Measurements from ENCODE around the gene GRWD1.
A peak's percentile ranks its signal among the peaks of the same experiment; 100 is the strongest.

Gene GRWD1

GRCh38 chr19:48397263-48398101, 48.3 kb upstream of the GRWD1 start:
- Histone ChIP-seq H3K36me3 (ENCODE audit: control insufficient read depth in 2 of 2, insufficient read depth in 1 of 2, low read length in 2 of 2) (no peaks in the 10 kb centered on the region), H3K9me3 (ENCODE audit: control insufficient read depth, insufficient read depth, low read depth, low read length) (no peaks in the 10 kb centered on the region), H3K27ac (ENCODE audit: extremely low read depth, low read depth, low read length) (no peak overlapping the region), H3K4me3 (ENCODE audit: low read depth, low read length) (no peak overlapping the region), H3K4me1 (ENCODE audit: control insufficient read depth, insufficient read depth, low read length) (peaks cover 12% of the 10 kb centered on the region)
- ChIA-PET CTCF (no interaction called here), POLR2A (no interaction called here)
- TF ChIP-seq ZBTB11 (tag by site-specific recombination; conservative IDR thresholded peaks at IDR 0.05; ENCODE audit: low read depth) (peak; percentile 21; the same call in 1 of the 2 replicates), ZNF138 (tag by site-specific recombination; IDR thresholded peaks at IDR 0.05; ENCODE audit: borderline replicate concordance) (no peak), ZBTB26 (tag by site-specific recombination; optimal IDR thresholded peaks at IDR 0.05) (no peak), ZBTB44 (tag by site-specific recombination; IDR thresholded peaks at IDR 0.05) (no peak), ZNF302 (tag by site-specific recombination; IDR thresholded peaks at IDR 0.05; ENCODE audit: low read depth) (no peak), ZNF571 (tag by site-specific recombination; IDR thresholded peaks at IDR 0.05) (no peak), PRDM6 (tag by site-specific recombination; IDR thresholded peaks at IDR 0.05) (no peak), ZNF513 (tag by site-specific recombination; IDR thresholded peaks at IDR 0.05) (no peak), ZNF223 (tag by site-specific recombination; IDR thresholded peaks at IDR 0.05) (no peak), TCF7L2 (IDR thresholded peaks at IDR 0.05; ENCODE audit: borderline replicate concordance, low read depth, low read length) (no peak), ZNF174 (tag by site-specific recombination; IDR thresholded peaks at IDR 0.05) (no peak), ZNF132 (tag by site-specific recombination; IDR thresholded peaks at IDR 0.05; ENCODE audit: borderline replicate concordance) (no peak), ZNF10 (tag by site-specific recombination; IDR thresholded peaks at IDR 0.05) (no peak), MEIS1 (CRISPR knock-in tag; IDR thresholded peaks at IDR 0.05; ENCODE audit: borderline replicate concordance) (no peak), ZNF157 (tag by site-specific recombination; IDR thresholded peaks at IDR 0.05) (peak; percentile 25; the same call in 1 of the 2 replicates), PATZ1 (tag by site-specific recombination; IDR thresholded peaks at IDR 0.05) (no peak; the same call in none of the 2 replicates), ZNF274 (IDR thresholded peaks at IDR 0.05; ENCODE audit: low read length) (no peak), ZNF274 (tag by site-specific recombination; IDR thresholded peaks at IDR 0.05; ENCODE audit: borderline replicate concordance) (no peak), SALL2 (tag by site-specific recombination; IDR thresholded peaks at IDR 0.05; ENCODE audit: borderline replicate concordance) (no peak; the same call in 1 of the 2 replicates), ZBTB17 (tag by site-specific recombination; IDR thresholded peaks at IDR 0.05) (peak; percentile 71), ZSCAN16 (tag by site-specific recombination; IDR thresholded peaks at IDR 0.05) (no peak), ZNF76 (tag by site-specific recombination; IDR thresholded peaks at IDR 0.05; ENCODE audit: borderline replicate concordance, low read depth) (no peak; the same call in 1 of the 2 replicates), ZNF544 (tag by site-specific recombination; IDR thresholded peaks at IDR 0.05) (no peak), ZNF701 (tag by site-specific recombination; IDR thresholded peaks at IDR 0.05) (no peak)

All from HEK293 (cell line).